Measurements from ENCODE around the gene SH3RF3.

Gene SH3RF3

DNA sequence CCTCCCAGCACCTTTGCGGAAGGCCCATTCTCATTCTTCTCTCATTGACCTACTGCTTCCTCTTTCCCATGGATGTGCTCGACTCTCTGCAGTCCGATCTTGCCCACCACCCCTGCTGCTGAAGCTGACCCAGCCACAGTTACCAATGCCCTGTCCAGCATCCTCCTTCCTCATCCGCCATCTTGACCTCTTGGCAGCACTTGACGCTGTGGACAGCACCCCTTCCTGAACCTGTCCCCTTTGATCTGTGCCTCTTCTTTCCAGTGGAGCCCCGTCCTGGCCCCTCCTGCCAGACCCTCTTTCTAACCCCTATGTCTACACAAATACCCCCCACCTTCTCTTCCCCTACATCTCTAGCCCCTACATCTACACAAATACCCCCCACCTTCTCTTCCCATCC is 275.7 kb downstream of the SH3RF3 start:
- DNase-seq: no peak

DNA sequence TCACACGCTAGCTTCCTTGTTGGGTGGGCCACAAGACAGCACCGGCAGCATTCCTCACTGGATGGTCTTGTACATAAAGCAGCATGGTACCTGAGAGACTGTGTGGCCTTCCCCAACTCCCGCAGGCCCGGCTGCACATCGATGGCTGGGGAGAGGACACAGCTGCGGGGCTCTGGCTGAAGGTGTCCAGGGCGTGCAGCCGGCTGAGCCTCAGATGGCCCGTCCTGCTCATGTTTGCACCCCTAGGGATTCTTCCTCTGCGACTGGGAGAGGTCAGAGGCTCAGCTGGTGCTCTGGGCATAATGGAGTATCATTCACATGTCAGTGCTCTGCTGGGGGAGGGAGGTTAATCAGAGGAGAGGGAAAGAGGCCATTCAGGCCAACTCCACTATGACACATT is 276.9 kb downstream of the SH3RF3 start:
- DNase-seq: no peak

DNA sequence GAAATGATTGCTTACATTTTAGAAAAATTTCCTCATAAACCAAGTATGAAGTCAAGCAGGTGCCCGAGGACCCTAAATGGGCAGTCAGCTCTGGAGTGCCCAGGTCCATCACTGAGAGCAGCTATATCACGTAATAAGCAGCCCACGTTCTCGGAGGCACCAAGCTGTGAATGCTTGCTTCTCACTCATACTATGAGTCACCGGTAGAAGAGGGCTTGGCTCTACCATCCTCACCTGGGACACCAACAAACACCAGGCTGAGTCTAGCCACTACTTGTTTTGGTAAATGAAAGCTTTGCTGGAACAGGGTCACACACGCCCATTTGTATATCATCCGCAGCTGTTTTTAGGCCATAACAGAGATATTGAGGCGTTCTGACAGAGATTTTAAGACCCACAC is 277.3 kb downstream of the SH3RF3 start:
- no peak for DNase-seq

DNA sequence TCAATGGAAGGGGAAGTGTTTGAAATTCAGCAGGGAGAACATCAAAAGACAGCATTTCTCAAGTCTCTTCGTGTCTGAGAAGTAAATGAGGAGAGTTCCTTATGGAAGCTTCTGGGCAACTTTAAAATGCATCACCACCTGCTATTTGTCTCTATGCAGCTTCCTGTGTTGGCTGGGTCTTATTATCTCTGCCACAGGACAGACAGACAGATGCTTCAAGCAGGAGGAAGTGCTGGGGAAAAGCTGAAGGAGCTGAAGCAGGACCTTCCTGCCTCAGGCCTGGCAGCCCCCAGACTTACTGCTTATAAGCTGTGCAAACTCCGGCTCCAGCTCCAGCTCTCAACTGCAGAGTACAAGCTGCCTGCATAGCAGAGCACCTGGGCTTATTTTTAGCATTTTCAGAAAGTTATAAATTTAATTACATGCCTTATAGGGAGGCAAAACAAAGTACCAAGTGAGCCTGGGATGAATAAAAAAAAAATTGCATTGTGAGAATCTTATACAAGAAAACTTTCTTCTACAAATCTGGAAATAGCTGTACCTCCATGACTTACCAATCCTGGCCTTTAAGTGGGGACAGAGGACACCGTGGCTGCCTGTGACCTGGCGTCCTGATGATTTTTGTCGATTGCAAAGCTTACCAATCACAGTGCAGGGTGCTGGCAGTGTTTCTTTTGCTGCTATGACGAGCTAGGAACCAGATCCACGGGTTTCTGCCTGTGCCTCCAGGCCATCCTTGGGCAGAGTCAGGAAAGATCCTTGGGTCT is 278.5 kb downstream of the SH3RF3 start:
- no peak for DNase-seq

DNA sequence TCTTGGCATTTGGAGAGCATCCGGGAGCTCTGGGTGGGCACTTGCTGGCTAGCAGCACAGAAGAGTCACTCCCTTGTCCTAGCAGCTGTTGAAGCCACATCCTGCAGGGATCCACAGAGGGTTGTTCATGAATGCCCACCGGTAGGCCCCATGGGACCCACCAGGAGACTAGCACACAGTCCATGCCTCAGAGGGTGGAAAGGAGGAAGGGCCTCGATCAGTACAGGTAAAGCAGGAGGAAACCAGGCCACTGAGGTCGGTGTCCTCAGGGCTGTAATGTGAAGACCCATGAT is 279.0 kb downstream of the SH3RF3 start:
- DNase-seq: no peak

DNA sequence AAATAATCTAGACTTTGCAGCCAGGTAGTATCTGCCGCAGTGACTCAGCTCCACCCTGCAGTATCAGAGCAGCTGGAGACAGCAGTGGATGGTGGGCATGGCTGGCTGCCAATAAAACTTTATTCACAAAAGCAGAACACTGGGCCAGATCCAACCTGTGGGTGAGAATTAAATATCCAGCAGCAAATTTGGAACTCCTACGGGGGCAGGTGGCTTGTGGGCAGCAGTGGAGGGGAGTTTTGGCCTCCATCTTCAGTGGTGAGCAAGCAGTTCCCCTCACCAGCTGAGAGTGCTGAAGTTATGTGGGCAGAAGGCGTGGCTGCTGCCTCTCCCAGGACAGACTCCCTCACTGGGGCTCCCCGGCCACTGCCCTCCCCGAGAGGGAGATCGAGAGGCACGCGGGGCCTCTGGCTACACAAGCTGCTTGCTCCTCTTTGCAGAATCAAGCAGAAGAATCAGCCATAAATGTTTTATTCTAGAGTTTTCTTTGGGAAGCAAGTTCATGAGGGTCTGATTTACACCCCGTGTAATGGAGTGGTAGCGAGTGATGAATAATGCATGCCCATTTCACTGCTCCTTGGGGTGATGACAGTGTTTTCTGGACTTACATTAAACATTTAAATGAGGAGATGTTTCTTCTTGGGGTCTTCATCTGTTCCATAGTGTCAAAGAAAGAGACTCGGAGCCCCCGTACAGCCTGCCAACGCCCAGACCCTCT is 280.5 kb downstream of the SH3RF3 start:
- DNase-seq: no peak

DNA sequence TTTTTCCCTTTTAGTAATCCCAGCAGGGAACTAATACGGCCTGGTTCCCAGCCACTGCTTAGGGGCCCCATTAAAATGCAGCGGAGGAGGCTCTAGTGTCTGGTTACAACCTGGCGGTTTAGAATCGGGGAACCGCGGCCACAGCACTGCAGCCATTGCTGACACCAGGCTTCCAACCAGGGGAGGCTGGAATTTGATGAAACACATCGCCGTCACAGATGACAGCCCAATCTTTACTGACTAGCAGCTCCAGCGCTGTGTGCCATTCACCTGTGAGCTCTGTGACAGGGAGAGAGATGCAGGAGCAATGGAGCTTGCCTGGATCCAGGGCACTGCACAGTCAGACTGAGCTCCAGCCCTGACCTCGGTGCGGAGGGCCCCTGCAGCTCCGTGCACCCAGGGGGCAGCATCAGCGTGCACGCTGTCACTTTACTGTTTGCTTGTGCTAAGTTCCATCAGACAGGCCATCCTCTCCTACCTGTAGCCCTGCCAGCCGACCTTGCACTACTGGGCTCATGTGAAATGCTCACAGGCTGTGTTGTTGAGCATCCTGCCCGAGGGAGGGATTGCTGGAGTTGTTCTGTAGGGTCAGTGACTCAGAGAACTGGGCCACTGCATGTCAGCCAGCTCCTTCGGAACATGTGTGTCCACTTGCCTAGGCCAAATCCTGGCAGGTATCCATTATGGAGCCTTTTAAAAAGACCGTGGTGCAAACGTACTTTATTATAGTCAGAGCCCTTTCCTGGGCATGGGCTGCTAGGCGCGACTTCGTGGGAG is 281.2 kb downstream of the SH3RF3 start:
- DNase-seq: no peak

DNA sequence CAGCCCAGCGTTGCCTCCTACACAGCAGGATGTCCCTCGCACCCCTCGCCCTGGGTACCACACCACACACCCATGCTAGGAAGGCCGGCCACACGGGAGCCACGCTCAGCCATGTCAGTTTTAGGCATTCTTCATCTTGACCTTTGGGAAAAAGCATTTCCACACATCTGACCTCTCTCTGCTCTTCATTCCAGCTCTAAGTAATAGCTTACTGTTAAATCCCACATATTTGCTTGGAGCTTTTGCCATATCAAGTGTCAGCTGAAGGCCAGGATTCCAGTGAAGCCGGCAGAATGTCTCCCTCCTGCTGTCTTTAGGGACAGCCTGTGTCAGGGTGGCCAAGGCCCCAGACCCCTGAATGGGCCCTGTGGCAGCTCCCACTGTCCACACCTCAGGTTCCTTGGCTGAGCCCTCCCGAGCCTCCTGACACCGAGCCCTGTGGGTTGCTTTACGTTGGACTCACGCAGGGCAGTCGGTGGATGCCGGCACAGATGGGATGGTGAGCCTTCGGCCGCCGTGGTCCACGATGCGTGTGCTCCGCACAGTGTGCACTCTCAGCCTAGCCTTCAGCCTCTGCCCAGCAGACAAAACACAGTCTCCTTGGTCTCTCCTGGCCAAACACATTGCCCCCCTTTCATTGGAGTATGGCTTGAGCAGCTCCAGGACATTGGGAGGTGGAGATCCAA is 282.8 kb downstream of the SH3RF3 start:
- DNase-seq: no peak

DNA sequence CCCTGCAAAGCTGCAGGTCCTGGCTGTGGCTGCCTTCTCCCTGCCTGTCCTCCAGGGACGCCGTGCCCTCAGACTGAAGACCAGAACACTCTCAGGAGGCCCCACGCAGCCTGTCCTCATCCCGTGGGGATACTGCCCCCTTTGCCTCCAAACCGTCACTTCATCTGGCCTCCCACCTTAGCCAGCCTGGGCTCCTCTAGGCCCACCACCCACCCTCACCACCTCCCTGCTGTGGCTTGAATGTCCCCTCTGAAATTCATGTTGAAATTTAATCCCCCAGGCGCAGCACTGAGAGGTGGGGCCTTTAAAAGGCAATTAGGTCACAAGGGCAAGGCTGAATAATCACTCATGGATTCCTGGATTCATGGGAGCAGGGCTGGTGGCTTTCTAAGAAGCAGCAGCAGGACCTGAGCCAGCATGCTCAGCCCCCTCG is 286.6 kb downstream of the SH3RF3 start:
- DNase-seq: no peak

DNA sequence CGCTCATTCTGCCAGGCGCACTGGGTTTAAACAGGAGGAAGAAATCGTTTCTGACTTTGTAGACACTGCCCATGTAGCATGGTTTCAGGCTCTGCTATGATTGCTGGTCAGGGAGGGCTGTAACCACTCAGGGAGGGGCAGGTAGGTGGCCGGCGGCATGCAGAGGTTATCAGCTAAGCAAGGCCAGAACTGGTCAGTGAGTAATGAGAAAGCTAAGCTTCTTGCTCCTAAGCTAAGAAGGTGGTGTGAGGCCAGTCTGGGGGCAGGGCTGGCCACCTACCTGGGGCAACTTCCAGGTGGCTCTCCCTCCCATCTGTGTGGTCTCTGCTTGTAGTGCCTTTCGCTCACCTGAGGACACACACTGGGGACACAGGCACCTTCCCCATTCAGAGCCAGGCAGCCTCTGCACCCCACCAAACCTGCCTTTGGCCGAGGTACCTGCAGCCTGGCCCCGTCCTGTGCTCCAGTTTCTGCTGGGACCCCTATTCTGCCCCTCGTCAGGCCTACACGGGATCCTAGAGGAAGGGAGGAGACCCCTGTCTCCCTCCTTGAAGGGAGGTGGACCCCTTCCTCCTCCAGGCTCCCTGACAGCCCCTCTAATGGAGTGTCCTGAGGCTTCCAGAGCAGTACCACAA is 288.8 kb downstream of the SH3RF3 start:
- no peak for DNase-seq

DNA sequence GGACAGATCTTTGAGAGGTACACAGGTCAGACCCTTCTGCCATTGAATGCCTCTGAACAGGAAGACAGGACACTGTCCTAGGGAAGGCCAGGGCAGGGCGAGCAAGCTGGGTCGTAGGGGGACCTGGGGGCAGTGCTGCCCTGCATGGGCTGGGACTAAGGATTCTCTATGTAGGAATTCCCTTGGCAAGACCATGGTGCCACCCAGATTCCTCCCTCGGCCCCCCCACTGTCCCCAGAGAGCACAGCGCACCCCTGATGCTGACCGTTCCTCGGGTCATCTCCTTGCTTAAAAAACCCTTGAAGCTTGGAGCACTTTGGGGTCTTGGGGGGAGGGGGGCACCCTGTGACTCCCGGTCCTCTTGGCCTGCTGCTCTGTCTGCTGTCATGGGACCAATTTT is 289.7 kb downstream of the SH3RF3 start:
- no peak for DNase-seq

DNA sequence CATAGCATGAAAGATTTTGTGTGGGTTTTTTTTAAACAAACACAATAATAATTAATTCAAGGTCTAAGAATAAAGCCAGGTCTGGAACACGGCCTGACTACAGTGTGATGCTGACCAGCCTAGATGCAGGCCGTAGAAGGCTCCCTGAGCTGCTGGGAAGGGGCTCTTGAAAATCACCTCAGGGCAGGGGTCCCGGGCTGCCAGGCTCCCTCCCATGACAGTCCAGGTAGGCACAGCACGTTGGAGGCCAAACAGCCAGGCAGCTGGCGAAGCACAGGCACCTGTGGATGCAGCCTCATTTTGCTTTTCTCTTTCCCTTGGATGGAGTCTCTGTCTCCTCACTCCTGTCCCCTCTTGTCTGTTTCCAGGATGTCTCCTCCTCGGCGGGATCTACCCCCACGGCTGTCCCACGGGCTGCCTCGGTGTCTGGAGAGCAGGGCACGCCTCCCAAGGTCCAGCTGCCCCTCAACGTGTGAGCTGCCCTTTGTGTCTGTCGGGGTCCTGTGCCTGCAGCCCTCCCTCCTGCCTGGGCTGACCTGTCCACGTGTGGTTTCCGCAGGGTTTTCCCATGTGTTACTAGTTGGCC is 290.3 kb downstream of the SH3RF3 start:
- DNase-seq: no peak

DNA sequence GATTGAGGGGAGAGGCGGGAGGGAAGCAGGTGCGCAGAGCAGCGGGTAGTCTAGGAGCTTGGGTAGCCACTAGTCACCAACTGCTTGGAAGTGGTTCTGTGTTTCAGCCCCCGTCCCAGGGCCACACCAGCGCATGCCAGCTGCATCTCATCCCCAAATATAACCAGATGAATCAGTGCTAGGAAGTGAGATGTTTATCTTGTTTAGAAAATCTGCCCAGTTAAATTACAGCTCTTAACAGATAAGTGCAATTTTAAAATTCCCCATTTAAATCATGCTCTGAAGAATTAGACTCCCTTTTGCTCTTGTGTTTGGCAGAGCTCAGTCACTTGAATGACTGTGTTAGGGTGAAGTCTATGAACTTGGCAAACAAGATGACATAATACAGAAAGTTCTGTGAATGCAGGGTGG is 291.0 kb downstream of the SH3RF3 start:
- DNase-seq: no peak

DNA sequence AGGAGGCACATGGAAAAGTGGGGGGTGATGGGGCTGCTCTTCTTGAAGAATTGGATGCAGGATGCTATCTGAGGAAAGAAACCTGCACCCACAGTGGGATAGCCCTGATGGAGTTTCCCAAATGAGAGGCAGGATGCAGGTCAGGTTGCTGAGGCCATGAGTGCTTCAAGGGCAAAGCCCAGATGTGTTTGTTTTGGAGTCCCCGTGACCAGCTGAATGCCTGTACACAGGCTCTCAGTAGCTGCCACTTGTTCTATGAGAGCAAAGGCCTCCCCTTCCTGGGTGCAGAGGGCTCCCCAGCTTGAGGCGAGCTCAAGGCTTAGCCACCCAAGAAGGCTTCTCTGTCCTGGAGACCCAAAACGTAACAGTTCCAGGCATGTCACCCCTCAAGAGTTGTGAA is 292.1 kb downstream of the SH3RF3 start:
- no peak for DNase-seq

DNA sequence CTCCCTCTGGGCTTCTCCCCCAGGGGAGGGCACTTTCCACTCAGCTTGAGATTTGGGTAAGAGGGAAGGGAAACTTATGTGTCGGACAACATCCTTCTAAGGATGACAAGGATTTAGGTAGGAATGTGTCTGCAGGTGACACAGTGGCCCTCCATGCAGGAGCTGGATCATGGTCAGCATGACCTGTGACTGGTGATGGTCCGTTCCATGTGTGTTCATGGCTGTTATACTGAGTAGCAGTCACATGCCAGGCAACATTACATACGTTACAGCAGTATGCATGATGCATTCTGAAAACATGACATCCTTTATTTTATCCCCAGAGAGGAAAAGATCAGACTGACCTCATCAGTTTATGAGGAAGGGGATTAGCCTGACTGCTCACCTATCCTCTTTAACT is 292.6 kb downstream of the SH3RF3 start:
- DNase-seq: no peak

DNA sequence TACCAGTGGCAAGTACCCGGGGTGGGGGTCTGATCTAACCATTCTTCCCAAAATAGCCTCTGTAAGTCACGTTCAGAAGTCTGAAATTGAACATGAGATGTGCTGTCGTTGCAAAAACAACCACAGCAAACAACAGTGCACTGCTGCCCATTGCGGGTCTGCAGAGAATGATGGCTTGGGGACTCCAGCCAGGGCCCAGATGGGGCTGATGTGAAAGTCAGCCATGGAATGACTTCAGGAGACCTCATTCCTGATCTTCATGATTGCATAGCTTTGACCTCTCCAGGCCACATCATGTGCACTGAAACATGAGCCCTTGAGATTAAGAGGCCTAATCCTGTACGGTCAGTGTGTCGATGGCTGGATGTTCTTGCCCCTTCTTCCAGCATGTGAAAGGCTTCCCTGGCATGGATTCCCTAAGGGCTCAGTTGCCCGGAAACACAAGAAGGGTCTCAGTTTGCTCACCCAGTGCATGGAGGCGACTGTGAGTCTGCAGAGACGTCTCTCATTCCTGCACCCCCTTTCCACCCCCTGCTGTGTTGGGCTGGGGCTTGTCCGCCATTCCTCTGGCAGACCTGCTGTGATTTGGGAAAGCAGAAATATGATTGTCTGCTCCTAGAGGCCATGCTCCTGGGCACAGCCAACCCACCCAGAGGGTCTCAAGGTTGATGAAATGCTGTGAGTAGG is 293.2 kb downstream of the SH3RF3 start:
- no peak for DNase-seq

DNA sequence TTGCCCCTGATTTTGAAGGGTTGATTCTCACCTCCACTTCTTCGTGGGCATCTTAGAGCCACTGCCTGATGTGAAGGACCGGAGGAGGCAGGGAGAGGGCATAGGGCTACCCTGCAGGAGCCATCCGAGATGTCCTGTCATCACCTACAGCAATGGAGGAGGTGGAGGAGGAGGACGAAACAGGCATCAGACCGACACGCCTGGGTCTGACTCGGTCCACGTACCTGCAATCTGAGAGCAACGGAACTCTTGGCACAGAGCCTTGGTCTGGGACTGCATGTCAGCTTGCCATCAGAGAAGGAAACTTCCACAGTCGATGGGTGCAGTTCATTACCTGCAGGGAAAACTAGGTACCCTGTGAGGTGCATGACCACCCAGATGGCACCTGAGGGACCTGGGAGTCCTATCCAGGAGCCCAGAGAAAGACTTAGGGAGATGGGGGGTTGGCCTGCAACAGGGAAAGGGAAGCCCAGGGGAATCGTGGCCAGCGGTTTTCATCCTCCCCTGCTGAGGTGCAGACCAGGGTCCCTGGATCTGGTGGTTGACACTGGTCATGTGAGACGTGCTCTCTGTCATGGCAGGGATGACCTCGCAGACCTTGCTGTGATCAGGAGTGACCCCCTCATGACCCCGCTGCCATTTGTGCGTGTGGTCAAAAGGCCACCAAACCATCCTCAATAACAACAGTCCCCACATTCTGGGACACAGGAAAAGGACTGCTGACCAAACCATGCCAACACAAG is 293.9 kb downstream of the SH3RF3 start:
- DNase-seq: no peak

DNA sequence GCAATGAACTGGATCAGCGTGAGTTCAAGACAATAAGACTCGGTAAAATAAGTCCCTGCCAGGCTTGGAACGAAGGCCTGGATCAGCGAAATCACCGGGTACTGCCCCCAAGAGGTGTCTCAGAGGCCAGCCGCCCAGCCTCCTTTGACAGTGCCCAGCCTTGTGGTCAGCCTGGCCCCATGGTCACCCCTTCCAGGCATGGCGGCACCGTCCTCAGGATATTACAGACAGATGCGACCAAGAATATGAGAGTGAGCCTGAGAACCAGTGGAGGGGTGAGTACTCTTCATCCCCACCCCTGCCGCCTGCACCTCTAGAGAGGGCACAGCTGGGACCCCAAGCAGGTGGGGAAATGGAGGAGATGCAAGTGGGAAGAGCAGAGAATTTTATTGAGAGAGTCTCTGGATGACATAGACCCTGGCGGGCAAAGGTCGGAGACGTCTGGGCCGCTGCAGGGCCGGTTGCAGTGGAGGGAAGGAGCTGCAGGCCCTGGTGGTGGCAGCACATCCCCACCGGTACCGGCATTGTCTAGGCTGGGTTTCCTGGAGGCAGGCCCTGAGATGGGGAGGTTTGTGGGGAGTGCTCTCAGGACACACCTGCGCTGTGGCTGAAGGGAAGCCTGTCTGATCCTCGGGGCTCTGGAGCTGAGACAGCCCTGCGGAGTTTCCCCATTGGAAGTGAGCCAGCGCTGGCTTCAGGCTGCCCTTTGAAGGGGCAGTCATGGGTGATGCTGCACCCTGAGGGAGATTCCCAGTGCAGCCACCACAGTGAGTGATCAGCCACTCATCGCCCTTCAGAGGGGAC is 294.8 kb downstream of the SH3RF3 start:
- DNase-seq: no peak

DNA sequence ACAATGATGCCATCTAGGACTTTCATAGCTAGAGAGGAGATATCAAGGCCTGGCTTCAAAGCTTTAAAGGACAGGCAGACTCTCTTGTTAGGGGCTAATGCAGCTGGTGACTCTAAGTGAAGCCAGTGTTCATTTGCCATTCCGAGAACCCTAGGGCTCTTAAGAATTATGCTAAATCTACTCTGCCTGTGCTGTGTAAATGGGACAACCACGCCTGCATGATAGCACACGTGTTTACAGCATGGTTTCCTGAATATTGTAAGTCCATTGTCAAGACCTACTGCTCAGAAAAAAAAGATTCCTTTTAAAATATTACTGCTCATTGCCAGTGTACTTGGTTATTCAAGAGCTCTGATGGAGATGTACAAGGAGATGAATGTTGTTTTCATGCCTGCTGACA is 296.4 kb downstream of the SH3RF3 start:
- no peak for DNase-seq

DNA sequence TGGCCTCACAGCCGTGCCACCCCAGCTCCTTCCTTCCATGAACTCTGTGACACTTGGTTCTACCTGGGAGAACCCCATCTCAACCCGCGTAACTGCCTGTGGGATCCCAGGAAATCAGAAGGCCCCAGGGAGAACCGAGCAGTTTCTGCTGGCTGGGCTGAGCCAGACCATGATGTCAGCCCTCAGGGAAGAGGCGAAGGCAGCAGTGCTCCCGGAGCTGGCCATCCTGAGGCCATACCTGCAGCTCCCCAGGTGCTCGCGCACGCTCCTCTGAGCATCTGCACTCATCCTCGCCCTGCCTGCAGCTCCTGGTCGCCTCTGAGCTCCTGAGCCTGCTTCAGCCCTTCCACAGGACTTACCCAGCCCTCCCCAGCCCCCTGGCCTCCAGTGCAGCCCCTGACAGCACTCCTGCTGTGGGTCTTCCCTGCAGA is 298.7 kb downstream of the SH3RF3 start:
- DNase-seq: no peak
